Glutamatergic neuron (in vitro differentiated cells): ENCODE results near the gene AKT1. TPM values are rescaled to one million over a fixed set of nuclear protein-coding genes. Genes with fewer than 3 reads are reported as not detected.

Experiments used
- DNase-seq: peaks from one replicate; pipeline ENCODE4 v3.0.0; 2022
- H3K27ac Mint-ChIP-seq: one replicate; pipeline ENCODE4 v1.8.0; 2020; ENCODE audit warnings: mild to moderate bottlenecking, mixed read lengths, inconsistent platforms; ENCODE audit not compliant: unreplicated experiment
- H3K27me3 Mint-ChIP-seq: one replicate; pipeline ENCODE4 v1.8.0; 2020; ENCODE audit warnings: mild to moderate bottlenecking, moderate library complexity, mixed read lengths, inconsistent platforms; ENCODE audit not compliant: unreplicated experiment
- H3K36me3 Mint-ChIP-seq: one replicate; pipeline ENCODE4 v1.8.0; 2020; ENCODE audit warnings: mild to moderate bottlenecking, mixed read lengths, inconsistent platforms; ENCODE audit not compliant: unreplicated experiment
- H3K4me1 Mint-ChIP-seq: one replicate; pipeline ENCODE4 v1.8.0; 2020; ENCODE audit warnings: mild to moderate bottlenecking, low read depth, mixed read lengths, inconsistent platforms; ENCODE audit not compliant: unreplicated experiment
- H3K4me3 Mint-ChIP-seq: one replicate; pipeline ENCODE4 v1.8.0; 2020; ENCODE audit warnings: mild to moderate bottlenecking, mixed read lengths, inconsistent platforms; ENCODE audit not compliant: unreplicated experiment
- H3K9me3 Mint-ChIP-seq: one replicate; pipeline ENCODE4 v1.8.0; 2020; ENCODE audit warnings: mild to moderate bottlenecking, moderate library complexity, mixed read lengths, inconsistent platforms; ENCODE audit not compliant: unreplicated experiment
- CTCF ChIP-seq: fragments of 200-600 bp; sonication (generic); IDR thresholded peaks from one replicate; pipeline ENCODE4 v1.5.0; 2021; ENCODE audit not compliant: partially characterized antibody, unreplicated experiment
- total RNA-seq: library from RNA; stranded (reverse); fragmentation: NEBNext Ultra II Directional; extraction: Animal tissue kit (Norgen Biotek cat#: 25700); gene quantifications from one replicate; pipeline ENCODE4 v1.2.1, GENCODE V29; 2021; ENCODE audit not compliant: unreplicated experiment

The AKT1 gene
- total RNA-seq, 1 donor from 2014 or later = 300 TPM

- TF ChIP-seq CTCF = no peak
- DNase-seq = peak; percentile 11
- Mint-ChIP-seq H3K27ac (no peak overlapping the region), H3K4me1 (peaks cover 14% of the 10 kb centered on the region), H3K27me3 (no peaks in the 10 kb centered on the region), H3K4me3 (no peak overlapping the region), H3K36me3 (no peaks in the 10 kb centered on the region), H3K9me3 (peaks cover 2% of the 10 kb centered on the region)
These were observed 10.5 kb downstream of the AKT1 start for GRCh38 chr14:104784846-104785707.

GRCh38 chr14:104784218-104784568, 11.4 kb downstream of the AKT1 start:
- no peaks in the 10 kb centered on the region for H3K27me3 Mint-ChIP-seq
- peak; percentile 17 for DNase-seq
- TF ChIP-seq CTCF = no peak
- no peak overlapping the region for H3K4me3 Mint-ChIP-seq
- no peaks in the 10 kb centered on the region for H3K36me3 Mint-ChIP-seq
- peaks cover 3% of the 10 kb centered on the region for H3K9me3 Mint-ChIP-seq
- H3K27ac Mint-ChIP-seq = no peak overlapping the region
- peaks cover 7% of the 10 kb centered on the region for H3K4me1 Mint-ChIP-seq

- TF ChIP-seq CTCF = no peak
These were observed 11.9 kb downstream of the AKT1 start for GRCh38 chr14:104783484-104784217.

GRCh38 chr14:104782808-104783139, 12.8 kb downstream of the AKT1 start:
- Mint-ChIP-seq H3K27ac (peak overlapping the region; percentile 55), H3K9me3 (peaks cover 3% of the 10 kb centered on the region), H3K4me3 (no peak overlapping the region)

More at GRCh38 chr14:104783484-104784217, 11.9 kb downstream of the AKT1 start:
- H3K27me3 Mint-ChIP-seq = no peaks in the 10 kb centered on the region
- H3K9me3 Mint-ChIP-seq = peaks cover 3% of the 10 kb centered on the region
- no peaks in the 10 kb centered on the region for H3K36me3 Mint-ChIP-seq
- no peak overlapping the region for H3K4me3 Mint-ChIP-seq
- peak; percentile 11 for DNase-seq
- no peak overlapping the region for H3K27ac Mint-ChIP-seq
- peaks cover 6% of the 10 kb centered on the region for H3K4me1 Mint-ChIP-seq

More at GRCh38 chr14:104782808-104783139, 12.8 kb downstream of the AKT1 start:
- peak; percentile 20 for DNase-seq
- TF ChIP-seq CTCF = no peak
- Mint-ChIP-seq H3K36me3 (no peaks in the 10 kb centered on the region), H3K27me3 (no peaks in the 10 kb centered on the region), H3K4me1 (peaks cover 6% of the 10 kb centered on the region)
